Fibroblast of the aortic adventitia (primary cell): Measurements from ENCODE around the gene LRG1. TPM values are rescaled to one million over a fixed set of nuclear protein-coding genes. Genes with fewer than 3 reads are reported as not detected.
A peak's percentile ranks its signal among the peaks of the same experiment; 100 is the strongest.
"Not testable (repeated sequence)": the region's sequence is repeated elsewhere in the genome, so short reads cannot be mapped to it uniquely, and the experiment has no call there.

ENCODE experiments used
- DNase-seq: peaks from one replicate; pipeline ENCODE4 v3.0.0-alpha.2; 2010; ENCODE audit warnings: low read depth
- H3K4me3 ChIP-seq: 2 replicates; pipeline ENCODE4 v1.5.1; 2011; ENCODE audit warnings: low read depth, mild to moderate bottlenecking, control low read depth, low read length, moderate library complexity
- CTCF ChIP-seq: IDR thresholded peaks from 2 replicates; pipeline ENCODE4 v1.5.1; 2011; ENCODE audit warnings: mild to moderate bottlenecking, low read length, control low read depth, inconsistent platforms; ENCODE audit not compliant: insufficient read depth
- total RNA-seq: library from RNA; depleted of rRNA; stranded (reverse); fragments of >200 nt; gene quantifications from 2 replicates; pipeline ENCODE4 v1.2.3, GENCODE V29; 2012; ENCODE audit warnings: low replicate concordance

The LRG1 gene
- total RNA-seq, 1 donor: not detected

GRCh38 chr19:4550479-4551050 is 10.7 kb upstream of the LRG1 start:
- no peak for DNase-seq
- no peak overlapping the region for H3K4me3 ChIP-seq
- TF ChIP-seq CTCF: no peak

- no peak for TF ChIP-seq CTCF
- H3K4me3 ChIP-seq: no peak overlapping the region
- DNase-seq: no peak
Measured at GRCh38 chr19:4550018-4550417, 10.2 kb upstream of the LRG1 start.

- DNase-seq: no peak
- TF ChIP-seq CTCF: no peak
Measured at GRCh38 chr19:4548238-4548584, 8.4 kb upstream of the LRG1 start.

GRCh38 chr19:4547303-4548237 is 7.7 kb upstream of the LRG1 start:
- no peak overlapping the region for H3K4me3 ChIP-seq
- DNase-seq: no peak
- TF ChIP-seq CTCF: peak; percentile 11

More at GRCh38 chr19:4548238-4548584, 8.4 kb upstream of the LRG1 start:
- no peak overlapping the region for H3K4me3 ChIP-seq

DNA sequence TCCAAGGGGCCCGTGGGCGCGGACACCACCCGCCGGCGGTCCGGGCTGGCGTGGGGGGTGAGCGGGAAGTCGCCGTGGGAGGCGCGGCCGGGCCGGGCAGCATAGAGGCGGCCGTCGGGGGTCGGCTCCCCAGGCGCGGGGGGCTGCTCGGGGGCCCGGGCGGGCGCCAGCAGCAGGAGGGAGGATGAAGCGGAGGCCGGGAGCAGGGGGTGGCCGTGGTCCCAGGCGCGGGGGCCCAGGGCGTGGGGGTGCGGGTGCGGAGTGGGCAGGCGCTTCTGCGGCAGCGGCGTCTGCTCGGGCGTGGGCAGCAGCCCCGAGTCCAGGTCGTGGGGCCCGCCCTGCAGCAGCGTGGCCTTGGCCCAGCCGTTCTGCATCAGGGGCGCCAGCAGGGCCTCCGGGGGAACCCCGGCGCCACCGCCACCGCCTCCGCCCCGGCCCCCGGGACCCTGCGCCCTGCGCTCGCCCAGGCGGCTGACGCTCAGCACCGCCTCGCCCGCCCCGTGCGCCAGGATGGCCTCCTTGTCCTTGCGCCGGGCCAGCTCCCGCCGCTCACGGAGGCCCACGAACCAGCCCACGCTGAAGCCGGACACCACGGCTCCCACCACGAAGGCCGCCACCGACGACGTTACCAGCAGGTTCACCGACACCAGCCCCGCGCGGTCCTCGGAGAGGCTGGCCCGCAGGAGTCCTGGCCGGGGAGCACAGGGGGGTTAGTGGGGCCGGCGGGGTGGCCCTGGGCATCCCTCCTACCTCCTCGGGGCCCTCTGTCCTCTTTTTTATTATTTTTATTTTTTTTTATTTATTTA is 4.2 kb upstream of the LRG1 start:
- no peak overlapping the region for H3K4me3 ChIP-seq
- no peak for TF ChIP-seq CTCF
- no peak for DNase-seq

DNA sequence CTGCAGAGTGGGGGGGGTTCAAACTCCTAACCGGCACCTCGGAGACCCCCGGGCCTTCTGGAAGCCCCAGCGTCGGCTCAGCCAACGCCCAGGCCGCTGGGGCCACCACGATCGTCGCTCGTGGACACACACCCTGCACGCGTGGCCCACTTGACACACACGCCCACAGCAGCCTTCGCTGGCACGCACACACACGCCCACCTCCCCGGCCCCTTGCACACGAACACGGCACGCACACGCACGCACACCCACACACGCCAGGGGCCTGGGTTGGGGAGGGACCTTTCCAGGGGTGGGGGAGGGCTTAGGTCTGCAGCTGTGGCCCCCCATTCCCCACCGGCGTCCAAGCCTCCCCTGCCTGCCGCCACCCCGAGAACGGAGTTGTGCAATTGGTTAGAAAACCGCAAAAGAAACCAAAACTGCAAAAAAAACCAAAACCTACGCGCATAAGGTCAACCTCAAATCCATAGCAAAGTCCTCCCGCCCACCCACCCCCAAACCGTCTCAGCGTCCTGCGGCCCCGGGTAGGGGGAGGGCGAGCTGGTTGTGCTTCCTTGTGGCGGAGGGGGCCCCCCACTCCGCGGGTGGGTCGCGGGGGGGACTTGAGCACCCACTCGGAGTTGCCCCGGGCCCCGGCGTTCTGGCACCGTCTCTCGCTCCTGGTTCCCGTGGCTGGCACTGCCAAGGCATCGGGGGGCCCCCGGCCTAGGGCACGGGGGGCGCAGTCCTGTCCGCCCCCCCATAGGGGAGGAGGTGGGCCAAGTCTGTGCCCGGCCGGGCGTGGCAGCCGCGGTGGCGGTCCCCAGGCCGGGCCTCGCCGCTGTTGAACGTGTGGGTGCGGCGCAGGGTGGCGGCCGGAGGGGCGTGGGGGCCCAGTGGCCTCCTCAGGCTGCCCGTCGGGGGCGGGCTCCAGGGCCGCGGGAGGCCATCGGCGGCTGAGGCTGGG is 3.3 kb upstream of the LRG1 start:
- H3K4me3 ChIP-seq: no peak overlapping the region
- DNase-seq: no peak
- no peak for TF ChIP-seq CTCF

DNA sequence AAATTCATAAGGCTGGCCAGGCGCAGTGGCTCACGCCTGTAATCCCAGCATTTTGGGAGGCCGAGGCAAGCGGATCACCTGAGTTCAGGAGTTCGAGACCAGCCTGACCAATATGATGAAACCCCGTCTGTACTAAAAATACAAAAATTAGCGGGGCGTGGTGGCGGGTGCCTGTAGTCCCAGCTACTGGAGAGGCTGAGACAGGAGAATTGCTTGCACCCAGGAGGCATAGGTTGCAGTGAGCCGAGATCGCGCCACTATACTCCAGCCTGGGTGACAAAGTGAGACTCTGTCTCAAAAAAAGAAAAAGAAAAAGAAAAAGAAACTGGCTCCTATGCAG is 1.9 kb upstream of the LRG1 start:
- H3K4me3 ChIP-seq, DNase-seq: not testable (repeated sequence)
